Esophagus squamous epithelium (tissue), 4 donors: ENCODE data around the gene MSX2.

Experiments
- CTCF ChIP-seq, 6 experiments: fragments of 450-650 bp in 4 of 6; fragments of 200-600 bp in 2 of 6; sonication (generic) in 2 of 6; IDR thresholded peaks; one replicate each; pipeline ENCODE4 v1.5.1; 2016 to 2019; ENCODE audit warnings: antibody characterized with exemption in 6 of 6, mild to moderate bottlenecking in 4 of 6, moderate library complexity in 4 of 6
- POLR2A ChIP-seq, 4 donors: fragments of 450-650 bp; IDR thresholded peaks; one replicate each; pipeline ENCODE4 v1.6.1; 2017; ENCODE audit warnings: antibody characterized with exemption in 4 of 4, mild to moderate bottlenecking in 4 of 4, moderate library complexity in 3 of 4

GRCh38 chr5:174725261-174725990 lies 1.0 kb downstream of the MSX2 start:
- TF ChIP-seq POLR2A (IDR thresholded peaks at IDR 0.05): no peak
- no peak for TF ChIP-seq CTCF (IDR thresholded peaks at IDR 0.05)
